ENCODE data around the gene DPRX. TPM values are rescaled to one million over a fixed set of nuclear protein-coding genes. Genes with fewer than 3 reads are reported as not detected.

Gene DPRX
- polyA plus RNA-seq, 1 donor (not counting 4 experiments of a cell fraction or from before 2014, with no cell fraction given), result not detected

DNA sequence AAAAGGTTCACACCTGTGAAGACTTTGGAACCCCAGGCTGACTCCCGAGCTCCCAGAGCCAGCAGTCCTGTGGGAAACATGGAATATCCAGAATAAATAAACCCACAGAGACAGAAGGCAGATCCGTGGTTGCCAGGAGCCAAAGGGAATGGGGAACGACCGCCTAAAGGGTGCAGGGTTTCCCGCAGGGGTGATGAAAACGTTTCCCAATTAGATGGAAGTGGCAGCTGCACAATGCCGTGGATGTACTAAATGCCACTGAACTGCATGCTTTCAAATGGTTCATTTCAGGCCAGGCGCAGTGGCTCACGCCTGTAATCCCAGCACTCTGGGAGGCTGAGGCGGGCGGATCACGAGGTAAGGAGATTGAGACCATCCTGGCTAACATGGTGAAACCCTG lies 23.4 kb upstream of the DPRX start:
- Histone ChIP-seq H3K27me3 (ENCODE audit: control insufficient read depth, extremely low read depth, insufficient read depth, low read length) (no peaks in the 10 kb centered on the region), H2AFZ (ENCODE audit: control insufficient read depth, low read length) (no peak overlapping the region), H3K4me1 (ENCODE audit: control insufficient read depth, extremely low read depth, insufficient read depth, low read length) (no peaks in the 10 kb centered on the region), H3K27ac (ENCODE audit: control insufficient read depth, insufficient read depth, low read length) (no peak overlapping the region), H3K4me2 (ENCODE audit: control insufficient read depth, extremely low read depth, insufficient read depth, low read depth, low read length) (no peak overlapping the region), H3K79me2 (ENCODE audit: control insufficient read depth, insufficient read depth, low read length) (no peaks in the 10 kb centered on the region), H3K9me1 (ENCODE audit: control insufficient read depth, extremely low read depth, insufficient read depth, low read length) (no peaks in the 10 kb centered on the region), H3K9me3 (ENCODE audit: control insufficient read depth, low read depth, low read length) (peaks cover 4% of the 10 kb centered on the region), H3K9ac (ENCODE audit: control insufficient read depth, extremely low read depth, insufficient read depth, low read length) (no peak overlapping the region), H4K20me1 (ENCODE audit: control insufficient read depth, extremely low read depth, insufficient read depth, low read length) (no peaks in the 10 kb centered on the region), H3K36me3 (ENCODE audit: control insufficient read depth in 2 of 2, extremely low read depth in 1 of 2, insufficient read depth in 2 of 2, low read length in 2 of 2) (no peaks in the 10 kb centered on the region), H3K4me3 (ENCODE audit: control insufficient read depth in 2 of 3, extremely low read depth in 1 of 3, insufficient read depth in 2 of 3, low read depth in 1 of 3, low read length in 3 of 3) (no peak overlapping the region)
- dilution Hi-C loops (cut with MboI; ENCODE audit: extremely low pct_ligation_motif_present, low sequenced_read_pairs), result no loop called here
- no peak for FAIRE-seq
- no peak for DNase-seq (ENCODE audit: low read depth, low spot score)
- TF ChIP-seq EZH2 (IDR thresholded peaks at IDR 0.05; ENCODE audit: low read length), result no peak
- TF ChIP-seq, protein P1, sequence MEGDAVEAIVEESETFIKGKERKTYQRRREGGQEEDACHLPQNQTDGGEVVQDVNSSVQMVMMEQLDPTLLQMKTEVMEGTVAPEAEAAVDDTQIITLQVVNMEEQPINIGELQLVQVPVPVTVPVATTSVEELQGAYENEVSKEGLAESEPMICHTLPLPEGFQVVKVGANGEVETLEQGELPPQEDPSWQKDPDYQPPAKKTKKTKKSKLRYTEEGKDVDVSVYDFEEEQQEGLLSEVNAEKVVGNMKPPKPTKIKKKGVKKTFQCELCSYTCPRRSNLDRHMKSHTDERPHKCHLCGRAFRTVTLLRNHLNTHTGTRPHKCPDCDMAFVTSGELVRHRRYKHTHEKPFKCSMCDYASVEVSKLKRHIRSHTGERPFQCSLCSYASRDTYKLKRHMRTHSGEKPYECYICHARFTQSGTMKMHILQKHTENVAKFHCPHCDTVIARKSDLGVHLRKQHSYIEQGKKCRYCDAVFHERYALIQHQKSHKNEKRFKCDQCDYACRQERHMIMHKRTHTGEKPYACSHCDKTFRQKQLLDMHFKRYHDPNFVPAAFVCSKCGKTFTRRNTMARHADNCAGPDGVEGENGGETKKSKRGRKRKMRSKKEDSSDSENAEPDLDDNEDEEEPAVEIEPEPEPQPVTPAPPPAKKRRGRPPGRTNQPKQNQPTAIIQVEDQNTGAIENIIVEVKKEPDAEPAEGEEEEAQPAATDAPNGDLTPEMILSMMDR (optimal IDR thresholded peaks at IDR 0.05 in 1 of 3, IDR thresholded peaks at IDR 0.05 in 1 of 3, conservative IDR thresholded peaks at IDR 0.05 in 1 of 3; ENCODE audit: extremely low read depth in 1 of 3, insufficient read depth in 2 of 3, low read length in 3 of 3), result no peak

DNA sequence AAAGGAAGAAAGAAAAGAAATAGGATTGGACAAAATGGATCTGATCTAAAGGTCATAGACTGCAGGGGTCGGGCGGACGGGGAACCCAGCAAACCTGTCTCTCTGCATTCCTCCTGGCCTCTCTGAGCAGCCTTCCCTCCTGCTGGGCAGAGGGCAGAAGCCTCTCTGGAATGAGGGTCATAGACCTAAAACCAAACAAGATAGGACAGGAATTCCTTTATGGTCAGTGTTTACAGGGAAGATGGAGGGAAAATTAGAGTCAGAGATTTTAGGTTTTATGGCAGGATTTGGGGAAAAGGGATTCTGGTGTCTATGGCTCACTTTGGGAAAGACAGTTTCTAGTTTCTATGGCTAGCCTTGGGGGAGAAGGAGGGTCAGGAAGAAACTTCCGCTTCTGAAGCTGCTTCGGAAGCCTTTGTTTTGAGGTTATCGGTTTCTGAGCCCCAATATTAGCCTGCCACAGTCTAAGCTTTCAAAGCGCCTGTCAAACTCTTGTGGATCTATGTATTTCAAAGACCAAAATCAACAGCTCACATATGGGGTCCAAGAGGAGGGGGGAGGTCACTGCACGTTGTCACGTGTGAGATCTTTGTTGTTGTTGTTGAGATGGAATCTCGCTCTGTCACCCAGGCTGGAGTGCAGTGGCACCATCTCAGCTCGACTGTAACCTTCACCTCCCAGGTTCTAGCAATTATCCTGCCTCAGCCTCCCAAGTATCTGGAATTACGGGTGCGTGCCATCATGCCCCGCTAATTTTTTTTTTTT lies 18.9 kb upstream of the DPRX start:
- no peak for DNase-seq (ENCODE audit: low read depth, low spot score)
- no peak overlapping the region for H3K9ac ChIP-seq (ENCODE audit: control insufficient read depth, extremely low read depth, insufficient read depth, low read length)
- H3K4me2 ChIP-seq (ENCODE audit: control insufficient read depth, extremely low read depth, insufficient read depth, low read depth, low read length), result no peak overlapping the region
- H3K36me3 ChIP-seq (ENCODE audit: control insufficient read depth in 2 of 2, extremely low read depth in 1 of 2, insufficient read depth in 2 of 2, low read length in 2 of 2), result no peaks in the 10 kb centered on the region
- H3K4me1 ChIP-seq (ENCODE audit: control insufficient read depth, extremely low read depth, insufficient read depth, low read length), result no peaks in the 10 kb centered on the region
- no peak overlapping the region for H3K4me3 ChIP-seq (ENCODE audit: control insufficient read depth in 2 of 3, extremely low read depth in 1 of 3, insufficient read depth in 2 of 3, low read depth in 1 of 3, low read length in 3 of 3)
- peaks cover 2% of the 10 kb centered on the region for H3K9me3 ChIP-seq (ENCODE audit: control insufficient read depth, low read depth, low read length)
- FAIRE-seq, result no peak
- no peaks in the 10 kb centered on the region for H3K79me2 ChIP-seq (ENCODE audit: control insufficient read depth, insufficient read depth, low read length)
- H3K9me1 ChIP-seq (ENCODE audit: control insufficient read depth, extremely low read depth, insufficient read depth, low read length), result no peaks in the 10 kb centered on the region
- H4K20me1 ChIP-seq (ENCODE audit: control insufficient read depth, extremely low read depth, insufficient read depth, low read length), result no peaks in the 10 kb centered on the region
- no peaks in the 10 kb centered on the region for H3K27me3 ChIP-seq (ENCODE audit: control insufficient read depth, extremely low read depth, insufficient read depth, low read length)
- dilution Hi-C loops (cut with MboI; ENCODE audit: extremely low pct_ligation_motif_present, low sequenced_read_pairs), result no loop called here
- no peak overlapping the region for H3K27ac ChIP-seq (ENCODE audit: control insufficient read depth, insufficient read depth, low read length)
- no peak overlapping the region for H2AFZ ChIP-seq (ENCODE audit: control insufficient read depth, low read length)
- TF ChIP-seq, protein P1 (optimal IDR thresholded peaks at IDR 0.05 in 1 of 3, IDR thresholded peaks at IDR 0.05 in 1 of 3, conservative IDR thresholded peaks at IDR 0.05 in 1 of 3; ENCODE audit: extremely low read depth in 1 of 3, insufficient read depth in 2 of 3, low read length in 3 of 3), result no peak
- no peak for TF ChIP-seq EZH2 (IDR thresholded peaks at IDR 0.05; ENCODE audit: low read length)
